T follicular helper cell (primary cell): ENCODE measurements around the gene PICK1.
"Not testable (repeated sequence)": the region's sequence is repeated elsewhere in the genome, so short reads cannot be mapped to it uniquely, and the experiment has no call there.

ENCODE experiments used
- DNase-seq: peaks from one replicate; pipeline ENCODE4 v3.0.0-alpha.2; 2020; ENCODE audit warnings: low read depth

Gene PICK1

DNA sequence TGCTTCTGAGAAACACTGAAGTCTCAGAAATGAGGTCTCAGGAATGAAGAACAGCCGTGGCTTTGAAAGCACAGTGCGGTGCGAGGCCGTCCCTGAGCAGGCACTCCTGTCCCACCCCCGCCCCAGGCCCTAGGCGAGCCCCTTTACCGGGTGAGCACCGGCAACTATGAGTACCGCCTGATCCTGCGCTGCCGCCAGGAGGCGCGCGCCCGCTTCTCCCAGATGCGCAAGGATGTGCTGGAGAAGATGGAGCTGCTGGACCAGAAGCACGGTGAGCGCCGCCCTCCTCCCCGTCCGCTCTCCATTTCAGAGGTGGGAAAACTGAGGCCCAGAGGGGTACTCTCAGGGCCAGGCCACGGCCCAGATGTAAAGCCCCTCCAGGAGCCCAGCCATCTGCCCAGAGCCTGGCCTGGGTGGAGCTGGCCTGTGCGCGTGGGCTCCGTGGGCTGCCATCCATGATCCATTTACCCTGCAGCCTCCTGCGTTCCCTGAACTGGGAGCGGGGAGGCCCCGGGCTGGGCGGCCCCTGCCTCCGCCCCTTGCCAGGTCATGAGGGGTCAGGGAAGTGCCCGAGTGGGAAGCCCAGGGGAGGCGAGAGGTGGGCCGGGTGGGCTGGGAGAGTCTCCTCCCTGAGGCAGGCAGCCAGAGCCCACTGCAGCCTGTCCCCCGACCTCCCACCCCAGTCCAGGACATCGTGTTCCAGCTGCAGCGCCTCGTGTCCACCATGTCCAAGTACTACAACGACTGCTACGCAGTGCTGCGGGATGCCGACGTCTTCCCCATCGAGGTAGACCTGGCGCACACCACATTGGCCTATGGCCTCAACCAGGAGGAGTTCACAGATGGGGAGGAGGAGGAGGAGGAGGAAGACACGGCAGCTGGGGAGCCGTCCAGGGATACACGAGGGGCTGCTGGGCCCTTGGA lies 17.2 kb downstream of the PICK1 start:
- no peak for DNase-seq

DNA sequence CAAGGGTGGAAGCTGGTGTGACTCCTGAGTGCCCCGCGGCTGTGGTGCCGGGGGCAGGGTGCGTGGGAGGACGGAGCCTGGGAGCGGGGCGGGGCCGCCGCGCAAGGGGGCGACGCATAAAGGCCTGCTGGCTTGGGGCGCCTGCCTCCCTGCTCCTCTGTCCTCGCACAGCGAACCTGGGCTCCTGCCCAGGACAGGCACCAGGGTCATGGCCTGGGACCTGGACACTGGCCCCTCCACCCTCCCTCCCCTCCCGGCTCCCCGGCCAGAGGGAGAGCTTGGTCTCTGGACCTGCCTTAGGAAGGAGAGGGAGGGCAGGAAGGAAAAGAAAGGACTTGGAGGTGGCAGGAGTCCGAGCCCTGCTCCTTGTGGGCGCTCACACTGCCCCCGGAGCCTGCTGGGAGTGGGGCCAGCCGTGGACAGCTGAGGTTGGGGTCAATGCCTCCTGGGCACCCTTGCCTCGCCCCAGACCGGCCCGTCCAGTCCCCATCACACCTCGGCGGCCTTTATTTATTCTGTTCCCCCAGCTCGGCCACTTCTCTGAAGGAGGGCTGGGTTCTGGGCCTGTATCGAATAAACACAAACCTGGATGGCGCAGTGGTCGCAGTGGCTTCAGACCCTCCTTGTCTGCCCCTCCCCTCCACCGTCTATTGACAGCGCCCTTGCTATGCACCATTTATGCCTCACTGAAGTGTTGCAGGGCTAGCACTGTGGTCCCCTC lies 18.1 kb downstream of the PICK1 start:
- DNase-seq = no peak

DNA sequence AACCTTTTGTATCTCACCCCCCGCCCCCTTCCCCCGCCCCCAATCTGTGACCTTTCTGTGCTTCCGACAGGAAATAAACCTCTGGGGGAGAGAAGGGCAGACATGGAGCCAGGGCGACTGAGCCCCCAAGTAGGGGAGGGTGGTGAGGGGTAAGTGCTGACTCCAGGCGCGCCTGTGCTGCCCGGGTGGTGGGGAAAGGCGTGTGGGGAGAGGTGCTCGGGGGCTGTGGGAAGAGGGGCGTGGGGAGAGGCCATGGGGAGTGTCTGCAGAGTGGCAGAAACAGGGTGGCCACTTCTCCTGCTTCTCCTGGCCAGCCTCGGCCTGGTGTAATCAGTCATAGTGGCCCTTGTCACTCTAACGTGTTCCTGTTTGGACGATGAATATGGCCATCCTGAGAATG lies 18.8 kb downstream of the PICK1 start:
- no peak for DNase-seq

- no peak for DNase-seq
Measured at GRCh38 chr22:38077096-38077495, 19.9 kb downstream of the PICK1 start.

GRCh38 chr22:38077595-38077994 lies 20.4 kb downstream of the PICK1 start:
- no peak for DNase-seq

- DNase-seq = no peak
Measured at GRCh38 chr22:38078046-38078840, 21.0 kb downstream of the PICK1 start.

DNA sequence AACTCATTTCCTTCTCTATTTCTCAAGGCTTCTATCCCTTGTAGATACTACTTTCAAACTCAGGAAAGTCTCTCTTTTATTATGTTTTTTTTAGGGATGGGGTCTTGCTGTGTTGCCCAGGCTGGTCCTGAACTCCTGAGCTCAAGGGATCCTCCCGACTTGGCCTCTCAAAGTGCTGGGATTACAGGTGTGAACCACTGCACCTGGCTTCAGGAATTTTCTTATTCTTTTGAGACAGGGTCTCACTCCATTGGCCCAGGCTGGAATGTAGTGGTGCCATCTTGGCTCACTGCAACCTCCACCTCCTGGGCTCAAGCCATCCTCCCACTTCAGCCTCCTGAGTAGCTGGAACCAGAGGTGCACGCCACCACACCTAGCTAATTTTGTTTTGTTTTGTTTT lies 22.0 kb downstream of the PICK1 start:
- DNase-seq = not testable (repeated sequence)

DNA sequence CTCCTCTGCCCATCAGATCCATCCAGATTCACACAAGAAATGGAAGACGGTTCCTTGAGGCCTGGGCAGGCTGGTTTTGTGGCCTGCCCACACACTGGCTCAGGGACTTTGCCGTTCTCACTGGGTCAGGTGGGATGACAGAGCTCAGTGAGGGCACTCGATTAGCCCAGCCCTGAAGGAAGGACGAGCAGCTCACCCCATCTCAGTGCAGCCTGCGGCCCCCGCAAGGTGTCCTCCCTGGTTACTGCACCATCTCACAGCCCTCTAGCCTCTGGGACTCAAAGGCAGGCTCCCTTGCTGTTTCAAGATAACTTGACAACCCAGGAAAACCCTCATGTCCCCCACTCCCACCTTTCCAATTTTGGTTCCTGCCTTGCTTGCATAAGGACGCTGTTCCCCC lies 22.6 kb downstream of the PICK1 start:
- DNase-seq = no peak

GRCh38 chr22:38080474-38080849 lies 23.3 kb downstream of the PICK1 start:
- DNase-seq = no peak

DNA sequence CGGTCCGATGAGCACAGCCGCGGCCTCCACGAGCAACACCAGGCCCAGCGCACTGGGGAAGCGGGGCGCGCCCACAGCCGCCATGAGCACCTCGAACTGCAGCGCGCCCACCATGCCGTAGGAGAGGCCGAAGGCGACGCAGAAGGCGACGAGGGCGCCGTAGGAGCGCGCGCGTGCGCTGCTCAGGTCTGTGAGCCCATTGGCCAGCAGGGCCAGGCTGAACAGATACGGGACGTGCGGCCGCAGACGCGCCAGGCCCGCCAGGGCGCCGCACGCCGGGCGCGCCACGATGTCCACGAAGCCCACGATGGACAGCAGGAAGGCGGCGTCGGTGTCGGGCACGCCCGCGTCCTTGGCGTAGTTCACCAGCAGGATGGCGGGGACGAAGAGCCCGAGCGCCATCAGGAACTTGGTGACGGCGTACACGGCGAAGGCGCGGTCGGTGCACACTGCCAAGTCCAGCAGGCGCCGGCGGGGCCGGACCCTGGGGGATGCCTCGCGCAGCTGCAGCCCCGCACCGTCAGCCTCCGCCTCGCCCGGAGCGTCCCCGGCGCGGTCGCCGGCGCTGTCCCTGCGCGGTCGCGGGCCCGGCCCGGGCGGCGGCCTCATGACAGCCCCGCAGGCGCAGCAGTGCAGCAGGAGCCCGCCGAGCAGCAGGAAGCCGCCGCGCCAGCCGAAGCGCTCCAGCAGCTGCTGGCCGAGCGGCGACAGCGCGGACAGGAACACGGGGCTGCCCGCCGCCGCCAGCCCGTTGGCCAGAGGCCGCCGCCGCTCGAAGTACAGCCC lies 23.8 kb downstream of the PICK1 start:
- no peak for DNase-seq

- no peak for DNase-seq
Measured at GRCh38 chr22:38081636-38081940, 24.4 kb downstream of the PICK1 start.

DNA sequence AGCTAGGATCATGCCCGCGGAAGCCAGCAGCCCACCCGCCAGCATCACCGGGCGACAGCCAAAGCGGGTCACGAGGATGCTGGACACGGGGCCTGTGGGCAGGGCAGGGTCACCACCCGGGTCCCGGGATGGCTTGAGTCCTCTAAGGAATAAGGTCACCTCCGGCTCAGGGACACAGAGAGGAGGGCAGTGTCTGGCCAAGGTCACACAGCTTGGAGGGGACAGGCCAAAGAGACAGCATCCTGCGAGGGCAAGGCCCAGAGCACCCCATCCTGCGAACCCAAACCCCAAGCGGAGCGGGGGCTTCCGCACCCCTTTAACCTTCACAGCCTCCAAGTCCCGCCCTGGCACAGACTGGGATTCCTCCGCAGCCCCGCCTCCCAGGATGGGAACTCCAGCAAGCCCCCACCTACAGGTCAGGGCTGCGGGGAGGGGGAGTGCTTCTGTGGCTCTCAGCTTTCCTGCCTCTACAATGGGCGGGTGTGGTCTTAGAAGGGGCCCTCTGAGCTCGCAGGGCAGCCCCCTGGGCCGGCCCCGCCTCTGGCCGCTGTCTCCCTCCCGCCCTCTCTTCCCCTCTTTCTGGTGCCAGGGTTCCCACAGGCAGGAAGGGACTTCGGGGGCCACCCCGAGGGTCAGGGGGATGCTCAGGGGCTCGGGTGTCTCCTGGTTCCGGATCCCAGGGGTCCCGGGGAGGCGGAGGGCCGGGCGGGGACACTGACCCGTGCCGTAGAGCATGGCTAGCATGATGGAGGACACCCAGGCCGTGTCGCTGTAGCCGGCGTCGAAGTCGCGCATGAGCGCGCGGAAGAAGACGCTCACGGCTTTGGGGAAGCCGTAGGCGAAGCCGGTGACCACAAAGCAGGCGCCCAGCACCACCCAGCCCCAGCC lies 25.0 kb downstream of the PICK1 start:
- no peak for DNase-seq

DNA sequence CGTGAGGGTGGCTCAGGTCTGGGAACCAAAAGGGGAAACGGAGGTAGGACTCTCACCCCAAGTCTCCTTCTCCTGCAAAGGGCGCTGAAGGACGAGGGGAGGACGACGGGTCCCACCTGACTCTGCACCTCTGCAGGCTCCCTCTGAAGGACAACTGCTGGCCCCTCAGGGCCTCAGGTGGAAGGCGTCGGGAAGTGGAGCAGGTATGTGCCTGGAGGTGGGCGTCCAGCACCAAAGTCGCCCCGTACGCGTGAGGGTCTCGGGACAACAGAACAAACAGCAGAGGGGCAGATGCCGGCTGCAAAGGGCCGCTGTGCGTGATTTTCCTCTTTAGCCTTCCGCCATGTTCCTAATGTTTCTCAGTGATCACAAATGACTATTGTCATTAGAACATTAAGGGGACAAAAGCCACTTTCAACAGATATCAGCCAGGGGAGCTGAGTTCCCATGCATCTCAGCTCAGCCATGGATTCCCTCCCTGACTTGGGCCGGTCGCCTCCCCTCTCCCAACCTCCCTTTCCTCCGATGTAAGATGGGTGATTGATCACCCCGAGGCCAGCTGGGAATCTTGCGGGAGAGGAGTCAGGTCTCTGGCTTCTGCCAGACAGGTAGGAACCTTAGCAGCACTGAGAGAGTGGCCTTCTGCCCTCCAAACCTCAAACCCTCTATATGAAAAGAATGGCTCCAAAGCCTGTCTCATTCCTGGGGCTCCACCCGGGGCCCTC lies 25.9 kb downstream of the PICK1 start:
- DNase-seq = no peak

- no peak for DNase-seq
Measured at GRCh38 chr22:38083931-38084631, 26.9 kb downstream of the PICK1 start, which contains the start of gene SLC16A8. TSS of gene SLC16A8 (minus strand) at chr22:38084184. CDS start at chr22:38082873, 1,311 bp downstream.

DNA sequence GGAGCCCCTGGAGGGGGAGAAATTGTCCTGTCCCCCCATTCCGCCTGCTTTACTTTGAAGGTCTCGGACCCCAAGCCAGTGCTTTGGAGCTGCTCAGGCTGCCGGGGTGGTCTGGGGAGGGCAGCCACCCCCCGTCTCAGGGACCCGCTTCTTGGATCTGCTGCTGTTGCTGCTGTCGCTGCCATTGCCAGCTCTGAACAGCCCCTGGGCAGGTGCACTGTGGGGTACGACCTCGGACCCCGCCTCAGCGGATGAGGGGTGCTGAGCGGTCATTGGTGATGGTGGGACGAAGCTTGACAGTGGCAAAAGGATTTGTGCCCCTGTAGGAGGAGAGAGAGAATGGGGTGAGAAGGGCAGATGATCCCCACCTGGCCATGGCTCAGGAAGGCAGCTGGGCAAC lies 27.9 kb downstream of the PICK1 start:
- DNase-seq = no peak

GRCh38 chr22:38085501-38085900 lies 28.3 kb downstream of the PICK1 start:
- DNase-seq = no peak

DNA sequence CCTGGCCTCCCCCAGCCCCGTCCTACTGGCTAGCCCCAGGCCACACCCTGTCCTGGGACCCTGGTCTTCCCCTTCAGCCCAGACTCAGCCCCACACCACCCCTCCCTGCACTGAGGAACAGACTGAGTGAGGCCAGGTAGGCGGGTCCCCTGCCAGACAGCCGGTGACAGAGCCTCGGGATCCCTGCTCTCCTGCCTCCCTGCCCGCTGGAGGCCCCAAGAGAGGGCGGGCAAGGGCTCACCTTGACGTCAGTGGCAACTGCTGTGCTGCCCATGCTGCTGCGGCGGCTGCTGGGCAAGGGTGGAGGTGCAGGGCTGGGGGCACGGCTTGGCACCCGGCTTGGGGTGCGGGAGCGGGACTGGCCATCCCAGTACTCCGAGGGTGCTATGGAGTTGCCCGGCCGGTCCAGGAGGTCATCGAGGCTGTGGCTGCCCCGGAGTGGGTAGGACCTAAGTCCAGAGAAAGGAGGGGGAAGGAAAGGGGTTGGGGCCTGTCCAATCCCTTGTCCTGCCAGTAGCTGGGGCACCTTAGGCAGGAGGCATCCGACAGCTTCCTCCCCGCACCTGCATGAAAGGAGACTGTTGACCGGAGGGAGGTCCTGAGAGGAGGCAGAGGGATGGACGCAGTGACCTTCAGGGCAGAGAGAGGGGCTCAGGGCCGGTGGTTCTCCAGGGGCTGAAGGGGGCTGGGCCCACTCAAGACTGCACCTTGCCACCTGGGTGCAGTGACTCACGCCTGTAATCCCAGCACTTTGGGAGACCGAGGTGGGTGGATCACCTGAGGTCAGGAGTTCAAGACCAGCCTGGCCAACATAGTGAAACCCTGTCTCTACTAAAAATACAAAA lies 29.0 kb downstream of the PICK1 start:
- no peak for DNase-seq

GRCh38 chr22:38086942-38087341 lies 29.7 kb downstream of the PICK1 start:
- DNase-seq = no peak
